Measurements from ENCODE around the gene LACC1.

GRCh38 chr13:43872181-43872580 is 7.5 kb upstream of the LACC1 start:
- TF ChIP-seq CTCF (IDR thresholded peaks at IDR 0.05; ENCODE audit: insufficient read depth, low read length, poor library complexity, severe bottlenecking) (no peak), EZH2phosphoT487 (conservative IDR thresholded peaks at IDR 0.05; ENCODE audit: low read length) (no peak)
